HepG2 (cell line): ENCODE measurements around the gene PNKD. TPM values are rescaled to one million over a fixed set of nuclear protein-coding genes. Genes with fewer than 3 reads are reported as not detected.
A peak's percentile ranks its signal among the peaks of the same experiment; 100 is the strongest.

Experiments
- ATAC-seq: fragments of 200-7000 bp; cut with Tn5 transposase; 3 replicates; pipeline ENCODE4 v1.9.1; 2020; ENCODE audit warnings: mild to moderate bottlenecking, moderate library complexity
- BruUV-seq: library from RNA; stranded (reverse); fragments of 400-500 nt; replicated peaks from 2 replicates; lab custom pipeline; 2021; lab: Mats Ljungman, UMichigan
- CTCF ChIA-PET: fragments of 300-600 bp; formaldehyde crosslinking; extraction: SDS; loops from one replicate; lab custom pipeline; 2021; ENCODE audit warnings: low total read pairs, inconsistent platforms, low intra/inter-chr PET ratio; lab: Yijun Ruan, JAX
- POLR2A ChIA-PET: fragments of 350-600 bp; sonication (Branson Sonifier 250); formaldehyde crosslinking; loops from one replicate; lab custom pipeline; 2020; ENCODE audit warnings: antibody characterized with exemption, inconsistent platforms; lab: Yijun Ruan, JAX
- DNase-seq: peaks from one replicate; pipeline ENCODE4 v3.0.0-alpha.2; 2015; ENCODE audit warnings: low spot score
- FAIRE-seq: peaks from 3 replicates; lab custom pipeline; 2011; peaks lifted over from hg19 to GRCh38; lab: Jason Lieb, UNC
- H2AFZ ChIP-seq: one replicate; pipeline ENCODE4 v1.6.1; 2011; ENCODE audit warnings: low read length, inconsistent platforms
- H3K27ac ChIP-seq: fragments of 300-600 bp; 3 replicates; pipeline ENCODE4 v1.8.0; 2011; ENCODE audit warnings: mixed run types, mild to moderate bottlenecking, mixed read lengths, low read length, inconsistent platforms; ENCODE audit not compliant: insufficient read depth; ENCODE audit errors: extremely low read length
- H3K27me3 ChIP-seq, 2 experiments: fragments of 200-600 bp in 1 of 2; 2 replicates in 1 of 2; 3 replicates in 1 of 2; pipeline versions ENCODE4 v1.6.0 to v1.8.0; 2011; ENCODE audit warnings: low read length in 2 of 2, mild to moderate bottlenecking in 2 of 2, moderate library complexity in 2 of 2, inconsistent platforms in 1 of 2; ENCODE audit not compliant: insufficient read depth in 2 of 2, control insufficient read depth in 1 of 2
- H3K36me3 ChIP-seq, 2 experiments: fragments of 200-600 bp in 1 of 2; replicated peaks in 1 of 2; 2 replicates in 1 of 2; 3 replicates in 1 of 2; pipeline versions ENCODE4 v1.5.1 to v1.8.0; 2011; ENCODE audit warnings: low read length in 2 of 2, inconsistent platforms in 1 of 2; ENCODE audit not compliant: insufficient read depth in 2 of 2, control insufficient read depth in 1 of 2
- H3K4me1 ChIP-seq: 2 replicates; pipeline ENCODE4 v1.5.1; 2012; ENCODE audit warnings: low read length, inconsistent platforms; ENCODE audit not compliant: insufficient read depth
- H3K4me2 ChIP-seq: 2 replicates; pipeline ENCODE4 v1.6.0; 2011; ENCODE audit warnings: low read depth, low read length, inconsistent platforms
- H3K4me3 ChIP-seq, 3 experiments: fragments of 200-600 bp in 1 of 3; sonication (generic), shearing (Covaris generic) in 1 of 3; replicated peaks in 1 of 3; 2 replicates each; pipeline ENCODE4 v1.5.1; 2011 to 2016; ENCODE audit warnings: low read length in 3 of 3, inconsistent platforms in 2 of 3, low read depth in 2 of 3, mild to moderate bottlenecking in 2 of 3, control low read depth in 1 of 3, mixed read lengths in 1 of 3; ENCODE audit not compliant: insufficient read depth in 1 of 3
- H3K79me2 ChIP-seq: one replicate; pipeline ENCODE4 v1.6.1; 2011; ENCODE audit warnings: low read length, inconsistent platforms; ENCODE audit not compliant: insufficient read depth
- H3K9ac ChIP-seq: 2 replicates; pipeline ENCODE4 v1.6.0; 2011; ENCODE audit warnings: mild to moderate bottlenecking, low read depth, low read length, inconsistent platforms; ENCODE audit not compliant: insufficient read depth
- H3K9me3 ChIP-seq: 2 replicates; pipeline ENCODE4 v1.5.1; 2012; ENCODE audit warnings: mild to moderate bottlenecking, low read length
- H4K20me1 ChIP-seq: 2 replicates; pipeline ENCODE4 v1.6.0; 2011; ENCODE audit warnings: inconsistent platforms, mild to moderate bottlenecking, low read length, moderate library complexity; ENCODE audit not compliant: insufficient read depth
- KDM5B ChIP-seq: sonication (generic); formaldehyde crosslinking; IDR thresholded peaks from 2 replicates; pipeline ENCODE4 v1.4.0; 2020; ENCODE audit warnings: missing genetic modification reagents, mild to moderate bottlenecking, borderline replicate concordance
- MTA3 ChIP-seq: sonication (generic); formaldehyde crosslinking; IDR thresholded peaks from 2 replicates; pipeline ENCODE4 v1.4.0; 2020; ENCODE audit warnings: missing genetic modification reagents
- NONO ChIP-seq, 2 experiments: fragments of 450-650 bp in 1 of 2; sonication (generic) in 1 of 2; formaldehyde crosslinking in 1 of 2; IDR thresholded peaks in 1 of 2; conservative IDR thresholded peaks in 1 of 2; 2 replicates each; pipeline versions ENCODE4 v1.6.1 to v1.8.0; 2017 to 2022; ENCODE audit warnings: mild to moderate bottlenecking in 1 of 2, missing genetic modification reagents in 1 of 2, moderate library complexity in 1 of 2
- PCBP2 ChIP-seq: fragments of 200-400 bp; formaldehyde crosslinking; optimal IDR thresholded peaks from 2 replicates; pipeline ENCODE3; 2018; ENCODE audit warnings: low read length, low read depth; ENCODE audit not compliant: poor library complexity, severe bottlenecking
- POLR2AphosphoS5 ChIP-seq: IDR thresholded peaks from 2 replicates; pipeline ENCODE4 v1.6.1; 2012; ENCODE audit warnings: low read depth, low read length
- PRPF4 ChIP-seq: fragments of 200-400 bp; formaldehyde crosslinking; IDR thresholded peaks from 2 replicates; pipeline ENCODE4 v1.6.1; 2016; ENCODE audit warnings: low read length, low read depth; ENCODE audit not compliant: poor library complexity, severe bottlenecking
- RCOR2 ChIP-seq: IDR thresholded peaks from 2 replicates; pipeline ENCODE4 v1.6.1; 2016; ENCODE audit warnings: missing biosample characterization, missing genetic modification reagents
- SOX5 ChIP-seq: IDR thresholded peaks from 2 replicates; pipeline ENCODE4 v1.6.1; 2016; ENCODE audit warnings: borderline replicate concordance
- ZBTB38 ChIP-seq: sonication (generic); formaldehyde crosslinking; IDR thresholded peaks from 2 replicates; pipeline ENCODE4 v1.5.1; 2020; ENCODE audit warnings: mild to moderate bottlenecking, missing genetic modification reagents
- ZNF546 ChIP-seq: sonication (generic); formaldehyde crosslinking; conservative IDR thresholded peaks from 2 replicates; pipeline ENCODE4 v1.8.1; 2023; ENCODE audit warnings: mild to moderate bottlenecking, missing genetic modification reagents
- ZNF724P ChIP-seq: sonication (generic); formaldehyde crosslinking; IDR thresholded peaks from 2 replicates; pipeline ENCODE4 v1.8.0; 2022; ENCODE audit warnings: missing genetic modification reagents, borderline replicate concordance
- WGBS: methylation state at CpG from one replicate; pipeline ENCODE4 v1.1.6; 2017; ENCODE audit warnings: low lambda C conversion rate; 5-methylcytosine and 5-hydroxymethylcytosine counted together
- in situ Hi-C: cut with HindIII; loops from 2 replicates; pipeline ENCODE4 v1.10.0; 2017; ENCODE audit warnings: low pct_unique_long_range_greater_than_20kb; ENCODE audit not compliant: extremely low pct_ligation_motif_present
- intact Hi-C: fragments of 100-400 bp; cut with micrococcal nuclease; formaldehyde crosslinking; loops from one replicate; pipeline ENCODE4 v1.10.0; 2022; ENCODE audit not compliant: unreplicated experiment
- polyA plus RNA-seq, 8 experiments: library from polyadenylated mRNA; depleted of rRNA in 3 of 8; stranded (reverse) in 7 of 8; unstranded in 1 of 8; fragments of >200 nt; fragmentation: Illumina TruSeq in 4 of 8; extraction: Trizol in 4 of 8; gene quantifications; 2 replicates each; pipeline versions ENCODE4 v1.2.1 to v1.2.3, GENCODE V29; 2011 to 2016; ENCODE audit warnings: low read depth in 4 of 8, missing spikeins in 1 of 8, mixed read lengths in 1 of 8; ENCODE audit not compliant: insufficient read depth in 1 of 8
- total RNA-seq, 5 experiments: library from RNA; depleted of rRNA; stranded (reverse); fragments of >200 nt; fragmentation: Illumina TruSeq; extraction: Trizol; gene quantifications; 2 replicates each; pipeline ENCODE4 v1.2.3, GENCODE V29; 2016; ENCODE audit warnings: low read depth in 1 of 5
- TF ChIP-seq, protein P1 (sequence below): sonication (generic); formaldehyde crosslinking; IDR thresholded peaks from 2 replicates; pipeline ENCODE4 v1.5.0; 2020; ENCODE audit warnings: missing genetic modification reagents
- TF ChIP-seq, protein P2 (sequence below): sonication (generic); formaldehyde crosslinking; IDR thresholded peaks from 2 replicates; pipeline ENCODE4 v1.8.1; 2023; ENCODE audit warnings: missing genetic modification reagents, mild to moderate bottlenecking, borderline replicate concordance
- TF ChIP-seq, protein P3 (sequence below): sonication (generic); formaldehyde crosslinking; IDR thresholded peaks from 2 replicates; pipeline ENCODE4 v1.5.0; 2020; ENCODE audit warnings: mild to moderate bottlenecking, missing genetic modification reagents
- TF ChIP-seq, protein P4 (sequence below): sonication (generic); formaldehyde crosslinking; IDR thresholded peaks from 2 replicates; pipeline ENCODE4 v1.9.0; 2022; ENCODE audit warnings: missing genetic modification reagents, mild to moderate bottlenecking, borderline replicate concordance
- TF ChIP-seq, protein P5 (sequence below): sonication (generic); formaldehyde crosslinking; IDR thresholded peaks from 2 replicates; pipeline ENCODE4 v1.8.1; 2023; ENCODE audit warnings: missing genetic modification reagents, inconsistent platforms, borderline replicate concordance
- TF ChIP-seq, protein P6 (sequence below): sonication (generic); formaldehyde crosslinking; IDR thresholded peaks from 2 replicates; pipeline ENCODE4 v1.5.0; 2020; ENCODE audit warnings: missing genetic modification reagents

The PNKD gene
- total and polyA plus RNA-seq, 2 of the 13 experiments (the other 11 are each of a cell fraction or from before 2014, with no cell fraction given), result 55.9 to 80.4 TPM

DNA sequence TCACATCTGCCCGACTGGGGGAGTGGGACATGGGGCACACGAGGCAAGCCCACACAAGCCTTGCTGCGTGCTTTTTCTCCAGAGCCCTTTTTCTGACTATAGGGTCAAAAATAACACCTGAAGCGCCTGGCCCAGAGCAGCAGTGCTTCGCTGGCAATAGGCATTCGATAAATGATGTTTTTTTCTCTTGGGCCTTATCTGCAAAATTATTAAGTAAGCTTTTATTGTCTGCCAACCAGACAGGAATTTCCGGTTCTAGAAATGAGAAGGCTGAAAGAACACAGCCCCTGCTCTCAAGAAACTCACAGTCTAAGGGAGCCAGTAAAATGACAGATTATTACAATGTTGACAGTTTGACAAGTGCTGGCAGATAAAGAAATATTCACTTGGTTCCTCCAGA is 24.7 kb downstream of the PNKD start:
- ChIA-PET CTCF (no interaction called here), POLR2A (interaction anchor here (1.0 to 8.5 kb wide), 6 partner anchors 8 to 101 kb away, joined by 3 to 64 read pairs (median 6); partner anchors contain the start of genes AAMP and PNKD)
- H3K4me1 ChIP-seq, result peaks cover 76% of the 10 kb centered on the region
- H3K36me3 ChIP-seq, result no peaks in the 10 kb centered on the region
- ATAC-seq (no peak), DNase-seq (no peak), FAIRE-seq (no peak)
- no peak overlapping the region for H3K27ac ChIP-seq
- no peak overlapping the region for H3K4me2 ChIP-seq
- H3K79me2 ChIP-seq, result peaks cover 23% of the 10 kb centered on the region
- H3K27me3 ChIP-seq, result no peaks in the 10 kb centered on the region; a peak in 1 of 5 replicates
- intact Hi-C loops (loop anchor here (10.0 kb wide), 1 partner anchor 270 kb away; the partner anchor contains the start of genes CNOT9 and USP37), in situ Hi-C loops (no loop called here)
- no peaks in the 10 kb centered on the region for H3K9me3 ChIP-seq
- no TSS peak for BruUV-seq
- no peak overlapping the region for H2AFZ ChIP-seq
- 69% methylated on average over 7 of the region's 7 CpGs for WGBS
- H3K4me3 ChIP-seq, result no peak overlapping the region
- TF ChIP-seq SOX5 (CRISPR knock-in tag) (no peak), ZNF724P (no peak), POLR2AphosphoS5 (no peak), PRPF4 (peak; percentile 31), MTA3 (CRISPR knock-in tag) (no peak), PCBP2 (no peak), RCOR2 (CRISPR knock-in tag) (no peak), NONO (IDR thresholded peaks at IDR 0.05) (no peak), NONO (CRISPR knock-in tag; conservative IDR thresholded peaks at IDR 0.05) (no peak), KDM5B (CRISPR knock-in tag) (no peak), ZBTB38 (CRISPR knock-in tag) (0 out of 2 replicates have a peak, but pooled peaks have one; percentile 31), ZNF546 (no peak)
- TF ChIP-seq, protein P1, sequence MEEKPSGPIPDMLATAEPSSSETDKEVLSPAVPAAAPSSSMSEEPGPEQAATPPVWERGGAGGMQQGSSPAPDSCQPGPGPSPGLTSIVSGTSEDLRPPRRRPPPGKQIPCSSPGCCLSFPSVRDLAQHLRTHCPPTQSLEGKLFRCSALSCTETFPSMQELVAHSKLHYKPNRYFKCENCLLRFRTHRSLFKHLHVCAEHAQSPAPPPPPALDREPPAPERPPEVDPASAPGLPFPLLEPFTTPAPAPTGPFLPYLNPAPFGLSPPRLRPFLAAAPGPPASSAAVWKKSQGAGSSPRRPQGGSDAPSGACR, result no peak
- TF ChIP-seq, protein P2, sequence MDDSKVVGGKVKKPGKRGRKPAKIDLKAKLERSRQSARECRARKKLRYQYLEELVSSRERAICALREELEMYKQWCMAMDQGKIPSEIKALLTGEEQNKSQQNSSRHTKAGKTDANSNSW (CRISPR knock-in tag), result no peak
- TF ChIP-seq, protein P3, sequence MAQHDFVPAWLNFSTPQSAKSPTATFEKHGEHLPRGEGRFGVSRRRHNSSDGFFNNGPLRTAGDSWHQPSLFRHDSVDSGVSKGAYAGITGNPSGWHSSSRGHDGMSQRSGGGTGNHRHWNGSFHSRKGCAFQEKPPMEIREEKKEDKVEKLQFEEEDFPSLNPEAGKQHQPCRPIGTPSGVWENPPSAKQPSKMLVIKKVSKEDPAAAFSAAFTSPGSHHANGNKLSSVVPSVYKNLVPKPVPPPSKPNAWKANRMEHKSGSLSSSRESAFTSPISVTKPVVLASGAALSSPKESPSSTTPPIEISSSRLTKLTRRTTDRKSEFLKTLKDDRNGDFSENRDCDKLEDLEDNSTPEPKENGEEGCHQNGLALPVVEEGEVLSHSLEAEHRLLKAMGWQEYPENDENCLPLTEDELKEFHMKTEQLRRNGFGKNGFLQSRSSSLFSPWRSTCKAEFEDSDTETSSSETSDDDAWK, result no peak
- TF ChIP-seq, protein P4, sequence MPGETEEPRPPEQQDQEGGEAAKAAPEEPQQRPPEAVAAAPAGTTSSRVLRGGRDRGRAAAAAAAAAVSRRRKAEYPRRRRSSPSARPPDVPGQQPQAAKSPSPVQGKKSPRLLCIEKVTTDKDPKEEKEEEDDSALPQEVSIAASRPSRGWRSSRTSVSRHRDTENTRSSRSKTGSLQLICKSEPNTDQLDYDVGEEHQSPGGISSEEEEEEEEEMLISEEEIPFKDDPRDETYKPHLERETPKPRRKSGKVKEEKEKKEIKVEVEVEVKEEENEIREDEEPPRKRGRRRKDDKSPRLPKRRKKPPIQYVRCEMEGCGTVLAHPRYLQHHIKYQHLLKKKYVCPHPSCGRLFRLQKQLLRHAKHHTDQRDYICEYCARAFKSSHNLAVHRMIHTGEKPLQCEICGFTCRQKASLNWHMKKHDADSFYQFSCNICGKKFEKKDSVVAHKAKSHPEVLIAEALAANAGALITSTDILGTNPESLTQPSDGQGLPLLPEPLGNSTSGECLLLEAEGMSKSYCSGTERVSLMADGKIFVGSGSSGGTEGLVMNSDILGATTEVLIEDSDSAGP (CRISPR knock-in tag), result no peak
- TF ChIP-seq, protein P5, sequence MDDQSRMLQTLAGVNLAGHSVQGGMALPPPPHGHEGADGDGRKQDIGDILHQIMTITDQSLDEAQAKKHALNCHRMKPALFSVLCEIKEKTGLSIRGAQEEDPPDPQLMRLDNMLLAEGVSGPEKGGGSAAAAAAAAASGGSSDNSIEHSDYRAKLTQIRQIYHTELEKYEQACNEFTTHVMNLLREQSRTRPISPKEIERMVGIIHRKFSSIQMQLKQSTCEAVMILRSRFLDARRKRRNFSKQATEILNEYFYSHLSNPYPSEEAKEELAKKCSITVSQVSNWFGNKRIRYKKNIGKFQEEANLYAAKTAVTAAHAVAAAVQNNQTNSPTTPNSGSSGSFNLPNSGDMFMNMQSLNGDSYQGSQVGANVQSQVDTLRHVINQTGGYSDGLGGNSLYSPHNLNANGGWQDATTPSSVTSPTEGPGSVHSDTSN (CRISPR knock-in tag), result no peak
- TF ChIP-seq, protein P6, sequence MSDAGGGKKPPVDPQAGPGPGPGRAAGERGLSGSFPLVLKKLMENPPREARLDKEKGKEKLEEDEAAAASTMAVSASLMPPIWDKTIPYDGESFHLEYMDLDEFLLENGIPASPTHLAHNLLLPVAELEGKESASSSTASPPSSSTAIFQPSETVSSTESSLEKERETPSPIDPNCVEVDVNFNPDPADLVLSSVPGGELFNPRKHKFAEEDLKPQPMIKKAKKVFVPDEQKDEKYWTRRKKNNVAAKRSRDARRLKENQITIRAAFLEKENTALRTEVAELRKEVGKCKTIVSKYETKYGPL, result no peak
- H3K9ac ChIP-seq, result peak overlapping the region; percentile 2; the same call in 1 of the 2 replicates
- peaks cover 2% of the 10 kb centered on the region; the same call in 1 of the 2 replicates for H4K20me1 ChIP-seq
